ENCODE results near the gene ANKIB1.
A peak's percentile ranks its signal among the peaks of the same experiment; 100 is the strongest.

ANKIB1 gene

GRCh38 chr7:92266415-92267241 is 20.9 kb downstream of the ANKIB1 start:
- FAIRE-seq = no peak

- FAIRE-seq = no peak
Observed at GRCh38 chr7:92268921-92269320, 23.1 kb downstream of the ANKIB1 start.

- FAIRE-seq = no peak
Observed at GRCh38 chr7:92275327-92275726, 29.6 kb downstream of the ANKIB1 start.

- FAIRE-seq = no peak
Observed at GRCh38 chr7:92276460-92276864, 30.7 kb downstream of the ANKIB1 start.

GRCh38 chr7:92279396-92280031 is 33.7 kb downstream of the ANKIB1 start:
- FAIRE-seq = no peak

- no peak for FAIRE-seq
Observed at GRCh38 chr7:92281031-92281430, 35.3 kb downstream of the ANKIB1 start.

GRCh38 chr7:92282221-92282814 is 36.5 kb downstream of the ANKIB1 start:
- no peak for FAIRE-seq

GRCh38 chr7:92282930-92283329 is 37.2 kb downstream of the ANKIB1 start:
- no peak for FAIRE-seq

- FAIRE-seq = no peak
Observed at GRCh38 chr7:92289321-92289720, 43.5 kb downstream of the ANKIB1 start.

- no peak for FAIRE-seq
Observed at GRCh38 chr7:92292981-92293380, 47.2 kb downstream of the ANKIB1 start.

GRCh38 chr7:92293896-92294590 is 48.3 kb downstream of the ANKIB1 start:
- FAIRE-seq = no peak

GRCh38 chr7:92295391-92295790 is 49.6 kb downstream of the ANKIB1 start:
- FAIRE-seq = no peak

GRCh38 chr7:92296235-92296634 is 50.5 kb downstream of the ANKIB1 start:
- no peak for FAIRE-seq

GRCh38 chr7:92296880-92297445 is 51.2 kb downstream of the ANKIB1 start:
- FAIRE-seq = no peak

- FAIRE-seq = no peak
Observed at GRCh38 chr7:92297736-92298135, 52.0 kb downstream of the ANKIB1 start.

- FAIRE-seq = no peak
Observed at GRCh38 chr7:92303761-92304160, 58.0 kb downstream of the ANKIB1 start.

- peak; percentile 82 for FAIRE-seq
Observed at GRCh38 chr7:92304406-92304893, 58.7 kb downstream of the ANKIB1 start.

GRCh38 chr7:92306153-92306552 is 60.4 kb downstream of the ANKIB1 start:
- FAIRE-seq = no peak

- no peak for FAIRE-seq
Observed at GRCh38 chr7:92313055-92313454, 67.3 kb downstream of the ANKIB1 start.

GRCh38 chr7:92319243-92319642 is 73.5 kb downstream of the ANKIB1 start:
- FAIRE-seq = peak; percentile 80

GRCh38 chr7:92325173-92325572 is 79.4 kb downstream of the ANKIB1 start:
- FAIRE-seq = no peak

- FAIRE-seq = no peak
Observed at GRCh38 chr7:92325858-92326257, 80.1 kb downstream of the ANKIB1 start.
